Dendritic cell treated with granulocyte-macrophage colony-stimulating factor and Interleukin-4, amounts not matched to agents 40 ng/mL and 50 ng/mL, for 4 days (primary cell): ENCODE results near the gene ACAD9.

Experiments used
- H3K27ac Mint-ChIP-seq: one replicate; pipeline ENCODE4 v1.8.0; 2022; ENCODE audit warnings: mild to moderate bottlenecking, mixed read lengths
- H3K27me3 Mint-ChIP-seq: one replicate; pipeline ENCODE4 v1.8.0; 2022; ENCODE audit warnings: mild to moderate bottlenecking, mixed read lengths
- H3K36me3 Mint-ChIP-seq: one replicate; pipeline ENCODE4 v1.8.0; 2022; ENCODE audit warnings: low read depth, mixed read lengths
- H3K4me1 Mint-ChIP-seq: one replicate; pipeline ENCODE4 v1.8.0; 2022; ENCODE audit warnings: low read depth, mixed read lengths
- H3K4me3 Mint-ChIP-seq: one replicate; pipeline ENCODE4 v1.8.0; 2022; ENCODE audit warnings: mild to moderate bottlenecking, moderate library complexity, mixed read lengths
- H3K9me3 Mint-ChIP-seq: one replicate; pipeline ENCODE4 v1.8.0; 2022; ENCODE audit warnings: mixed read lengths
- intact Hi-C: fragments of 100-400 bp; cut with micrococcal nuclease; formaldehyde crosslinking; loops from one replicate; pipeline ENCODE4 v1.15.0; 2022

The ACAD9 gene

DNA sequence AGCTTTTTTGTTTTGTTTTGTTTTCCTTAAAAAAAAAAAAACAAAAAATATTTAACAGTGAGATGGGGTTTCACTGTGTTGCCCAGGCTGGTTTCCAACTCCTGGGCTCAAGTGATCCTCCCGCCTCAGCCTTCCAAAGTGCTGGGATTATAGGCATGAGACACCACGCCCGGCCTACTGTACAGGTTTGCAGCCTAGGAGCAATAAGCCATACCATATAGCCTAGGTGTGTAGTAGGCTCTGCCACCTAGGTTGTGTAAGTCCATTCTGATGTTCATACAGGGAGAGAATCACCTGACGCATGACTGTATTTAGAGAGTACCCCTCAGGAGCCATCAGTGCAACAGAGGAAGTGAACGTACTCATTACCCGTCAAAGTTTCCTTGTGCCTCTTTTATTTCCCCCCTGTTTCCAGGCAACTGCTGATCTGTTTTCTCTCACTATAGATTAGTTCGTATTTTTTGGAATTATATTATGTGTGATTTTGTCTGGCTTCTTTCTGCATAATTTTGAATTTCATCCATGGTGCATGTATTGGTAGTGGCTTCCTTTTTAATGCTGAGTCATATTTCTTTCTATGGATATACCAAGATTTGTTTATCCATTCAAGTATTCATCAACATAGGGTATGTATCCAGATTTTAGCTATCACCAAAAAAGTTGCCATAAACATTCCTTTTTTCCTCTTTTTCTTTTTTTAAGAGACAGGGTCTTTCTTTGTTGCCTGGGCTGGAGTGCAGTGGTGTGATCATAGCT lies 9.9 kb downstream of the ACAD9 start:
- intact Hi-C loops, result no loop called here
- Mint-ChIP-seq H3K36me3 (peaks cover 75% of the 10 kb centered on the region), H3K4me1 (no peaks in the 10 kb centered on the region), H3K9me3 (no peaks in the 10 kb centered on the region), H3K4me3 (no peak overlapping the region), H3K27ac (no peak overlapping the region), H3K27me3 (no peaks in the 10 kb centered on the region)

GRCh38 chr3:128895843-128896697 lies 16.6 kb downstream of the ACAD9 start:
- intact Hi-C loops, result no loop called here
- H3K36me3 Mint-ChIP-seq, result peaks cover 96% of the 10 kb centered on the region

GRCh38 chr3:128902426-128902825 lies 23.0 kb downstream of the ACAD9 start:
- Mint-ChIP-seq H3K9me3 (no peaks in the 10 kb centered on the region), H3K27me3 (no peaks in the 10 kb centered on the region), H3K4me3 (no peak overlapping the region), H3K36me3 (peaks cover 100% of the 10 kb centered on the region), H3K27ac (no peak overlapping the region), H3K4me1 (no peaks in the 10 kb centered on the region)
- intact Hi-C loops, result no loop called here

More at GRCh38 chr3:128895843-128896697, 16.6 kb downstream of the ACAD9 start:
- H3K9me3 Mint-ChIP-seq, result no peaks in the 10 kb centered on the region
- no peaks in the 10 kb centered on the region for H3K4me1 Mint-ChIP-seq
- no peak overlapping the region for H3K27ac Mint-ChIP-seq
- no peak overlapping the region for H3K4me3 Mint-ChIP-seq
- no peaks in the 10 kb centered on the region for H3K27me3 Mint-ChIP-seq

DNA sequence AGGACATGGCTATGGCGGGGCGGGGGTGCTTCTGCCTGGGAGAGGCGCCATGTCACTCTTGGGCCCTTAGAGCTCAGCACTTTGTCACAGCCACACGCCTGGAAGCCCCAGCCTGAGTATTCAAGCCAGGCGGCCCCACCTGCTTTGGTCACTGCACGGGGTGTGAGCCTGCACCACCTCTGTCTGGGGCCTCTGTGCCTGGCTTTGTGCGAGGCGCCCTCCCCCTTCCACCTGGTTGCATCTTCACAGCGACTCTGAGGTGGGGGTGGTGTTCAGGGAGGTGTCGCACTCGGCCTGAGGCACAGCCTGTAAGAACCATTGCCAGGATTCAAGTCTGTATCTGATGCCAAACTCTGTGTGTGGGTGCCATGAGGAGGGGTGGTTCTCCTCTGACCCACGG lies 24.1 kb downstream of the ACAD9 start:
- no peak overlapping the region for H3K4me3 Mint-ChIP-seq
- H3K27me3 Mint-ChIP-seq, result no peaks in the 10 kb centered on the region
- no peak overlapping the region for H3K27ac Mint-ChIP-seq
- H3K36me3 Mint-ChIP-seq, result peaks cover 100% of the 10 kb centered on the region
- no peaks in the 10 kb centered on the region for H3K9me3 Mint-ChIP-seq
- H3K4me1 Mint-ChIP-seq, result no peaks in the 10 kb centered on the region
- intact Hi-C loops, result no loop called here

GRCh38 chr3:128906031-128906803 lies 26.8 kb downstream of the ACAD9 start:
- H3K27ac Mint-ChIP-seq, result no peak overlapping the region
- no peaks in the 10 kb centered on the region for H3K4me1 Mint-ChIP-seq
- H3K9me3 Mint-ChIP-seq, result no peaks in the 10 kb centered on the region
- H3K27me3 Mint-ChIP-seq, result no peaks in the 10 kb centered on the region
- intact Hi-C loops, result no loop called here
- H3K36me3 Mint-ChIP-seq, result peaks cover 100% of the 10 kb centered on the region
- H3K4me3 Mint-ChIP-seq, result no peak overlapping the region

DNA sequence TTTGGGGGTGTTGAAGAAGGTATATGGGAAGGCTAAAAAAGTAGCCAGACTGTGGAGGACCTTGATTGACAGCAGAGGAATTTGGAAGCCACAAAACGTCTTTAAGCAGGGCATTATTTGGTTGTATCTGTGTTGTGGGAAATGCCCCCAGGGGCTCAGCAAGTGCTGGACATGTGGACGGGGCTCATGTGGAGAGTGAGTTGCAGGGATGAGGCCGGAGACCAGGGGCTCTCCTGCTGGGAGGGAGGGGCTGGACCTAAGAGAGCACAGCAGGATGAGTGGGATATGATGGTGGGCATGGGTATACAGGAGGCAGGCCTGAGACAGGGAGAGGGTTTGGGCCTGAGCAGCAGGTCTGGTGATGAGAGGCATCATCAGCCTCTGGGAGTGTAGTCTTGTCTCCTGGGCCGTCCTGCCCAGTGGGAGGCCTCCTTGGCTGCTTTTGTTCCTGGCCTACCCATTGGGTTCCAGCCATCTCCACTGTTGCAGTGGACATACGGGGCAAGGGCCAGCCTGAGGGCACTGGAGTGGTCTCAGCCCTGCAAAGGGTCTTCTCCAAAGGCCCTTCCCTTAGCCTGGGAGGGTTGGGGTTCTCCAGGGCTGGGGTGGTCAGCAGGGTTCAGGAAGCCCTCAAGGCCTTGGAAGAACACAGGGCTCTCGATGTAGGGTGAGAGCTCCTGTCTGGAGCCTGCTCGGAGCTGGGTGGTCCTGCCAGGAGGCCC lies 27.5 kb downstream of the ACAD9 start:
- peaks cover 100% of the 10 kb centered on the region for H3K36me3 Mint-ChIP-seq
- no peaks in the 10 kb centered on the region for H3K4me1 Mint-ChIP-seq
- H3K27me3 Mint-ChIP-seq, result no peaks in the 10 kb centered on the region
- intact Hi-C loops, result no loop called here
- no peaks in the 10 kb centered on the region for H3K9me3 Mint-ChIP-seq
- H3K4me3 Mint-ChIP-seq, result no peak overlapping the region
- no peak overlapping the region for H3K27ac Mint-ChIP-seq

GRCh38 chr3:128907706-128908445 lies 28.5 kb downstream of the ACAD9 start:
- Mint-ChIP-seq H3K9me3 (no peaks in the 10 kb centered on the region), H3K4me3 (no peak overlapping the region), H3K27ac (no peak overlapping the region), H3K27me3 (no peaks in the 10 kb centered on the region), H3K36me3 (peaks cover 100% of the 10 kb centered on the region), H3K4me1 (no peaks in the 10 kb centered on the region)
- intact Hi-C loops, result no loop called here

DNA sequence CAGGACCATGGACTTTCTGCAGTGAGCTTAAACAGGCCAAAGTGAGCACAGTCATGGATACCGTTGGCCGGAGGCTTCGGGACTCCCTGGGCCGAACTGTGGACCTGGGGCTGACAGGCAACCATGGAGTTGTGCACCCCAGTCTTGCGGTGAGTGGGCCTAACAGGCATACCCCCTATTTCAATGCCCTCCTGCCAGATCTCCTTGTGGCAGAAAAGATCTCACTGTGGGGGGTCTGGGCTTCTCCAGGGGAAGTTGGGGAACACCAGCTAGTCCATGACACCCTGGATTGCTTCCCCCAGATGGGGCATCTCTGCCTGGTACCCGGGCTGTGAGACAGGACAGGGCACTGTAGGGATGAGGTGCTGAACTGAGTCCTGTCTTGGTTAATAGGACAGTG lies 29.5 kb downstream of the ACAD9 start:
- Mint-ChIP-seq H3K36me3 (peaks cover 100% of the 10 kb centered on the region), H3K4me1 (no peaks in the 10 kb centered on the region), H3K9me3 (no peaks in the 10 kb centered on the region), H3K4me3 (no peak overlapping the region), H3K27me3 (no peaks in the 10 kb centered on the region), H3K27ac (no peak overlapping the region)
- intact Hi-C loops, result no loop called here

- Mint-ChIP-seq H3K9me3 (no peaks in the 10 kb centered on the region), H3K4me3 (no peak overlapping the region), H3K27me3 (no peaks in the 10 kb centered on the region), H3K27ac (no peak overlapping the region), H3K36me3 (peaks cover 100% of the 10 kb centered on the region), H3K4me1 (no peaks in the 10 kb centered on the region)
- intact Hi-C loops, result no loop called here
Measured at GRCh38 chr3:128910006-128910405, 30.6 kb downstream of the ACAD9 start.

DNA sequence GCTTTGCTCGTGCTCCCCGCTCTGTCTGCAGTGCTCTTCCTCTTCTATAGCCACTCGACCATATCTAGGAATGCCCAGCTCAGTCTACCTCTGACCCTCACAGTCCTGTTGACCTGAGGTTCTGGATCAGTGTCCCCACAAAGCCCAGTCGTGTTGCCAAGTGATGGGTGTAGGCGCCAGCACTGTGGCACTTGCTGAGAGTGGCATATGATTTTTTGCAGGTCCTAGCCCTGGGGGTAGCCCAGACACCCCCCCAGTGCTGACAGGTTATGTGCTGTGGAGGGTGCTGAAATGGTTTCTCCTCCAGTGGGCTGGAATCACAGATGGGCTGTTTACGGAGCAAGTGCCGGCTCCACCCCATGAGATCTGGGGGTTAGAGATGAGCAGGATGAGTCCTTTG lies 32.5 kb downstream of the ACAD9 start:
- Mint-ChIP-seq H3K4me1 (no peaks in the 10 kb centered on the region), H3K9me3 (no peaks in the 10 kb centered on the region), H3K4me3 (no peak overlapping the region), H3K27ac (no peak overlapping the region), H3K27me3 (no peaks in the 10 kb centered on the region), H3K36me3 (peaks cover 100% of the 10 kb centered on the region)
- intact Hi-C loops, result no loop called here

- intact Hi-C loops, result no loop called here
- Mint-ChIP-seq H3K4me1 (no peaks in the 10 kb centered on the region), H3K36me3 (peaks cover 97% of the 10 kb centered on the region), H3K27ac (no peak overlapping the region), H3K9me3 (peaks cover 10% of the 10 kb centered on the region), H3K27me3 (no peaks in the 10 kb centered on the region), H3K4me3 (no peak overlapping the region)
Measured at GRCh38 chr3:128914966-128915645, 35.7 kb downstream of the ACAD9 start.

DNA sequence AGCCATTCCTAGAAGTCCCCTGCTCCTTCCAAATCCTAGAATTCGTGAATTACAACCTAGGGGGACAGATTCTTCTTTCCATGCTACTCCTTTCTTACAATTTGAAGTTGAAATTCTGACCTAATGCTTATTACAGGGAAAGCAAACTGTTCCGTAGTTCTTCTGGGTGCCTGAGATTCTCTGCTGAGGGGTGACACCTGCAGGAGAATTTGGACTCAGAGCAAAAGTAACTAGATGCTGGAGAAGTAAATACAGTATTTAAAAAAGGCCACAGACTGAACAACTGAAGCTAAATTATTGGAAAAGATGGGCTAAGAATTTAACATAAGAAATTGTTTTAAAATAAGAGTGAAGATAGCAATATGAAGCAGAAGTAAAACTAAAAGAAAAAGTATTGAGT lies 37.9 kb downstream of the ACAD9 start:
- peaks cover 75% of the 10 kb centered on the region for H3K36me3 Mint-ChIP-seq
- no peaks in the 10 kb centered on the region for H3K4me1 Mint-ChIP-seq
- H3K27me3 Mint-ChIP-seq, result peaks cover 9% of the 10 kb centered on the region
- H3K4me3 Mint-ChIP-seq, result no peak overlapping the region
- peaks cover 24% of the 10 kb centered on the region for H3K9me3 Mint-ChIP-seq
- H3K27ac Mint-ChIP-seq, result no peak overlapping the region
- intact Hi-C loops, result no loop called here
